HFFc6 (cell line): ENCODE results near the gene ZSCAN20. TPM values are rescaled to one million over a fixed set of nuclear protein-coding genes. Genes with fewer than 3 reads are reported as not detected.

Experiments used
- DNase-seq: peaks from one replicate; pipeline ENCODE4 v3.0.0-alpha.2; 2018
- H3K27ac Mint-ChIP-seq: 2 replicates; pipeline ENCODE4 v1.8.0; 2020; ENCODE audit warnings: mild to moderate bottlenecking, mixed read lengths
- H3K27me3 Mint-ChIP-seq: 2 replicates; pipeline ENCODE4 v1.8.0; 2021; ENCODE audit warnings: mild to moderate bottlenecking, moderate library complexity, mixed read lengths; ENCODE audit not compliant: insufficient read depth
- H3K36me3 Mint-ChIP-seq: 2 replicates; pipeline ENCODE4 v1.8.0; 2021; ENCODE audit warnings: low read depth, mixed read lengths
- H3K4me1 Mint-ChIP-seq: 2 replicates; pipeline ENCODE4 v1.8.0; 2020; ENCODE audit warnings: low read depth, mixed read lengths
- H3K4me3 Mint-ChIP-seq: 2 replicates; pipeline ENCODE4 v1.8.0; 2020; ENCODE audit warnings: mild to moderate bottlenecking, moderate library complexity, mixed read lengths
- H3K9me3 Mint-ChIP-seq: 2 replicates; pipeline ENCODE4 v1.8.0; 2020; ENCODE audit warnings: mild to moderate bottlenecking, mixed read lengths
- CTCF ChIP-seq: fragments of 200-600 bp; sonication (generic); IDR thresholded peaks from 2 replicates; pipeline ENCODE4 v1.5.0; 2021; ENCODE audit warnings: antibody characterized with exemption, mild to moderate bottlenecking
- total RNA-seq, 6 experiments: library from RNA; stranded (reverse); fragmentation: NEBNext Ultra II Directional; extraction: Animal tissue kit (Norgen Biotek cat#: 25700); gene quantifications; 2 replicates in 1 of 6; 3 replicates in 5 of 6; pipeline ENCODE4 v1.2.3, GENCODE V29; 2021

ZSCAN20 gene
- total RNA-seq, 6 experiments from 2014 or later = 5.0 to 6.2 (median 5.6) TPM

- Mint-ChIP-seq H3K36me3 (no peaks in the 10 kb centered on the region), H3K4me1 (no peaks in the 10 kb centered on the region), H3K9me3 (no peaks in the 10 kb centered on the region; the same call in 1 of the 2 replicates), H3K27me3 (no peaks in the 10 kb centered on the region; the same call in none of the 2 replicates), H3K27ac (no peak overlapping the region), H3K4me3 (no peak overlapping the region)
- no peak for TF ChIP-seq CTCF
- DNase-seq = no peak
These were observed 60.5 kb downstream of the ZSCAN20 start for GRCh38 chr1:33532936-33533335.

GRCh38 chr1:33535334-33535733 is 62.9 kb downstream of the ZSCAN20 start:
- DNase-seq = no peak
- no peak for TF ChIP-seq CTCF
- no peaks in the 10 kb centered on the region; the same call in 1 of the 2 replicates for H3K9me3 Mint-ChIP-seq
- no peaks in the 10 kb centered on the region; the same call in none of the 2 replicates for H3K27me3 Mint-ChIP-seq
- H3K36me3 Mint-ChIP-seq = no peaks in the 10 kb centered on the region
- H3K4me3 Mint-ChIP-seq = no peak overlapping the region
- no peaks in the 10 kb centered on the region for H3K4me1 Mint-ChIP-seq
- H3K27ac Mint-ChIP-seq = no peak overlapping the region

GRCh38 chr1:33537885-33538284 is 65.4 kb downstream of the ZSCAN20 start:
- no peak for TF ChIP-seq CTCF
- Mint-ChIP-seq H3K4me3 (no peak overlapping the region), H3K27ac (no peak overlapping the region), H3K9me3 (no peaks in the 10 kb centered on the region; the same call in 1 of the 2 replicates), H3K36me3 (no peaks in the 10 kb centered on the region), H3K4me1 (no peaks in the 10 kb centered on the region), H3K27me3 (peaks cover 4% of the 10 kb centered on the region)
- DNase-seq = no peak

- H3K4me3 Mint-ChIP-seq = no peak overlapping the region
- no peaks in the 10 kb centered on the region; the same call in 1 of the 2 replicates for H3K9me3 Mint-ChIP-seq
- DNase-seq = no peak
- TF ChIP-seq CTCF = no peak
- no peaks in the 10 kb centered on the region for H3K4me1 Mint-ChIP-seq
- no peaks in the 10 kb centered on the region for H3K36me3 Mint-ChIP-seq
- H3K27ac Mint-ChIP-seq = no peak overlapping the region
- peaks cover 6% of the 10 kb centered on the region for H3K27me3 Mint-ChIP-seq
These were observed 69.5 kb downstream of the ZSCAN20 start for GRCh38 chr1:33541966-33542365.

Other genes with a start within 250 kb of the ZSCAN20 start
- gene ZNF362, start 216.2 kb upstream of the ZSCAN20 start, total RNA-seq = 10 to 100 TPM; 15.3 to 19.6 (median 17.0) TPM
- not detected for gene A3GALT2, start 151.5 kb upstream of the ZSCAN20 start, total RNA-seq
- 100 to 1,000 TPM in 2 of 6 experiments, 10 to 100 TPM in 4; 86.5 to 105 (median 99.6) TPM for gene PHC2, start 41.5 kb upstream of the ZSCAN20 start, total RNA-seq